Medulla oblongata (tissue), 1 donor: ENCODE measurements around the gene FLNB.
"Not testable (repeated sequence)": the region's sequence is repeated elsewhere in the genome, so short reads cannot be mapped to it uniquely, and the experiment has no call there.

Source experiments
- DNase-seq: peaks from one replicate; pipeline ENCODE4 v3.0.0-alpha.2; 2015; ENCODE audit errors: extremely low spot score

The FLNB gene

DNA sequence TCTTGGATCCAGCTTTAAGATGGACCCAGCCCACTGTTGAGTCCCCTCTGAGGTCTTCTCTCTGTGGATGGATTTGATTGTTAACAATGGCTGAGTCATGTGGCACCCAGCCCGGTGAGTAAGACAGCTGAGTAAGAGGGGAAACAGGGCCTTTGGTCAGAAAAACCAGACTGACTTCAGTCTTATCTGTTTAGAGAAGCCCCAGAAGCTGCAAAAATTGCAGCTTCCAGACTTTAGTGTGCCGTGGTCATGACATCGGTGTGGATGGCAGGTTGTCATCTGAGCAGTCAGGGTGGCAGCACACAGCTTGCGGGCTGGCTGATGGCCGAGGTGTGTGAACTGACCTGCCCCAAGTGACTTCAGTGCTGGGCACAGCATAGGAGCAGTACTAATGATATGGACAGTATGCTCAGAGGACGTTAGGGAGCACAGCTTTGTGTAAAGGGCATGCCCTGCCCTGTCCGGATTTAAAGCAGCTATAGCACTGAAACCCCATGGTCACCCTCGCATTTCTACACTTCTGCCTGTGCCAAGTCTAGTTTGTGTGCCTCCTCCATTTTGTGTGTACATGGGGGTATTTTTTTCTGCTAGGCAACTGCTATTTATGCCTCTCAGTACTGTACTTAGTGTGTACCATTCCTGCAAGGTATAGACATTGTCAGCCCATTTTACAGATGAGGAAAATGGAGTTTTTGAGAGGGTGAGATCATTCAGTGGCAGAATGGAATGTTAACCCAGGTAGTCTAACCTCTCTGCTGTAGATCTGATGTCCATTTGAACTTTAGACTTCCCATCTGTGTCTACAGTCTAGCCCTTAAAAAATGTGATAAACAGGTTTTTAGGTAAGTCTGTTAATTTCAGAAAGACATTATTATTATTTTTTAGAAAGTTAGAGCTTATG is 44.4 kb downstream of the FLNB start:
- DNase-seq, result peak; percentile 75

GRCh38 chr3:58054652-58055051 is 46.4 kb downstream of the FLNB start:
- no peak for DNase-seq

DNA sequence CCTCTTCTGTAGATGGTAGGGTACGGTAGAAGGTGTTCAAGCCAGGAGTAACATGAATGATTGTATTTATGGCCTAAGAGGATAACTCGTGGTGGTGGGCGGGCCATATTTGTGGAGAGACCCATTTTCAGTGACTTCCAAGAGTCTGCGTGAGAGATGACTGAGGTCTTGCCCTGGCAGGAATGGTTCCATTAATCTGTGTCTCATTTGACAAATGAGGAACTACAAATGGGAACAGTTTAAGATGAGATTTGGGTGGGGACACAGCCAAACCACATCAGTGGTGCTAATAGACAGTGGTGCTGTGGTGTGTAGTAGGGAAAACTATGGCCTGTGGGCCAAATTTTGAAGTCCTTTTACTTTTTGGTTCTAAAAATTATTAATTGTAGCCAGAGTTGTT is 47.1 kb downstream of the FLNB start:
- DNase-seq, result no peak

DNA sequence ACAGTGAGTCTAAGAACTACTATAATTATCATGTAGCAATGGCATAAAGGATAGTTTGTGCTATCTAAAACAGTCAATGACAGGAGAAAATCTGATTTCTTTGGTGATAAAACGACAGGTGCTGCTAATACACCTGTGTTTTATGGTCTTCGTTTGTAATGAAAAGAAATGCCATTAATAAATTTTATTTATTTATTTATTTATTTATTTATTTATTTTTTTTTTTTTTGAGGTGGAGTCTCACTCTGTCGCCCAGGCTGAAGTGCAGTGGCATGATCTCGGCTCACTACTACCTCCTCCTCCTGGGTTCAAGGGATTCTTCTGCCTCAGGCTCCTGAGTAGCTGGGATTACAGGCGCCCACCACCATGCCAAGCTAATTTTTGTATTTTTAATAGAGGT is 47.7 kb downstream of the FLNB start:
- DNase-seq, result not testable (repeated sequence)

- no peak for DNase-seq
These were observed 50.4 kb downstream of the FLNB start for GRCh38 chr3:58058361-58059263.

GRCh38 chr3:58059349-58060321 is 51.4 kb downstream of the FLNB start:
- no peak for DNase-seq

DNA sequence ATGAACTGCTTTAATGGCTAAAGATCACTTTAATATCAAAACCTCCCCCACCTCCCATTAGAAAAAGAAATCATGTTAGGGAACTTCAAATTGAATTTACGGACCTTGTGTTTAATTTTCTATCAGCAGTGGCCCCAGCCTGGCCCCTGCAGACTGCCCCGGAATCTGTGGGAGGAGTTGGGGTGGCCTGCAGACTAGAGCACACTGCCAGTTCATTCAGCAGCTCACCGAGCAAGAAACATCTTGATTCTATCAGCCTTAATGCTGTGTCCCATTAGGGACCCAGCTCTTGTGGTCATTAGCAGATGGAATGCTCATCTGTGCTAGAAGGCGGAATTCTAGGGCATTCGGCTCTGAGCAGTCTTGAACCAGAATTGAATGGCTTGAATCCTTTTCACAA is 54.2 kb downstream of the FLNB start:
- DNase-seq, result no peak

GRCh38 chr3:58063022-58063815 is 55.0 kb downstream of the FLNB start:
- DNase-seq, result no peak

- DNase-seq, result no peak
These were observed 56.9 kb downstream of the FLNB start for GRCh38 chr3:58064923-58065638.

- DNase-seq, result no peak
These were observed 57.5 kb downstream of the FLNB start for GRCh38 chr3:58065700-58066167.

- DNase-seq, result no peak
These were observed 58.6 kb downstream of the FLNB start for GRCh38 chr3:58066842-58067241.

DNA sequence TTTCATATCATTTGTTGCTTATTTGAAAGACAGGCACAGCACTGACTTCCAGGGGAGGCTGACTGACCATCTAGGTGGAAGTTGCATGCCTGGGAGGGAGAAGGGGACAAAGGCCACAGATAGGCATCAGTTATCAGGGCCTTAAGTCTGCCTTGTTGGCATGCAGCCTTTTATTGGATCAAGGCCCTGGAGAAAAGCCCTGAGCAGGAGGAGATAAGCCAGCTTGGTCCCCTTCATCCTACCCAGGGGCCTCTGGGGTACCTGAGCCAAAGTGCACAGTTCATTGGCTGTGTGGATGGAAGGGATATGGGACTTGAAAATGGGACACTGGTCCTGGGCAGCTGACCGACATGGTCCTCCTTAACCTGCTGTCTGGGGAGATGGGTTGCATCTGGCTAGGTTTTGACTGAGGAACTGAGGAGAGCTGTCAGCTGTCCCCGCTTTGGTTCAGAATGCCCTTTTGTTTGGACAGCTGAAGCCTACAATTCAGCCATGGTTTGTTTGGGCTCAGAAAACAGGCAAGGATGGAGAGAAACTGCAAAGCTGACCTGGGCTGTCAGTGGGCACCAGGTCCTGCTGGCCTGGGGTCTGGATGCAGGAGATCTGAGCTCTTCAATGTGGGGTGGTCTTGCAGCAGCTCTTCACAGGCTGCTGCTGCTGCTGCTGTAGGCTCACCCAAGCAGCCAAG is 60.0 kb downstream of the FLNB start:
- DNase-seq, result peak; percentile 68

DNA sequence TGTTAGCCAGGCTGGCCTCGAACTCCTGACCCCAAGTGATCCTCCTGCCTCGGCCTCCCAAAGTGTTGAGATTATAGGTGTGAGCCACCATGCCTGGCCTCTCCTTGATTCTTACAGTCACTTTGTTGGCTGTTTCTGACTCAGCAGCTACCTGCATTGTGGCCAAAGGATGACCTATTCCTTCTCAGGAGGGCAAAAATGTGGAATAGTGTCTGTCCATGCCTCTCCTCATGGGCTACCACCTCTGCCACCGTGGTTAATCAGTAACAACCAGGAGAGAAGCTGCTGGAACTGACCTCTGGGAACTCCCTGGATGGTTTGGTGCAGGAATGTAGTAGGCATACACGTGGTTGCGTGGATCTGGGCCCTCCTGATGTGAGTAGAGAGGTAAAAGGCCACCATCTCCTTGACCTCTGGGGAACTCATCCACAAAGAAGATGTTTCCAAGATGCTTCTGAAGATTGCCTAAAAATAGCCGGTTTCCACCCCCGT is 63.3 kb downstream of the FLNB start:
- no peak for DNase-seq

DNA sequence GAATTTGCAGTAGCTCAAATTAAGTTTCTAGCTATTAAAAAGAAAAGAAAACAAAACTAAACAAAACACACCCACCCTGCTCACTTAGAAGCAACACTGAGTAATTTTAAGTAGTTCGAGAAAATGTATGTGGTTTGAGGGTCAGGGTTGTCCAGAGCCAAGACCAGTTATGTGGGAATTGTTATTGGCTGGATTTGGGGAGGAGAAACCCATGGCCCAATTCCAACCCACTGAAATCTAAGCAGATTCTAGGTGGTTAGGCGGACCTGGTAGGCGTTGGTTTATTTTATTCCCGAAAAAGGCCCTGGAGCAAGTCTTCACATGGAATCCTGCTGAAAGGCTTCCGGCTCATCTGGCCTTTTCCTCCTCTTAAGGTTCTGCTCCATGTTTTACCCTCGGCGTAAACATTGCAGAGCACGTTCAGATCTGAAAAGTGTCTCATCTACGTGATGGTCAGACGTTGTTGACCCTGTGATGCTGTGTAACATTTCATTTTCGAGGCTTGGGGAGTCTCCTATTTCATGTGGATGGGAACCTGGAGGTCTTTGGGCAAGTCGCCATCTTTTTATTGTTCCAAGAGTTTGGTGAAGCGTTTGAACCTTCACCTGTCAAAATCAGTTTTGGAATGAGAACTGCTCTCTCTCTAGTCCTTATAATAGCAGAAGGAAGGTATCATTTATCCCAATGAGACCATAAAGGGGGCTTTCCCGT is 64.0 kb downstream of the FLNB start:
- DNase-seq, result no peak

DNA sequence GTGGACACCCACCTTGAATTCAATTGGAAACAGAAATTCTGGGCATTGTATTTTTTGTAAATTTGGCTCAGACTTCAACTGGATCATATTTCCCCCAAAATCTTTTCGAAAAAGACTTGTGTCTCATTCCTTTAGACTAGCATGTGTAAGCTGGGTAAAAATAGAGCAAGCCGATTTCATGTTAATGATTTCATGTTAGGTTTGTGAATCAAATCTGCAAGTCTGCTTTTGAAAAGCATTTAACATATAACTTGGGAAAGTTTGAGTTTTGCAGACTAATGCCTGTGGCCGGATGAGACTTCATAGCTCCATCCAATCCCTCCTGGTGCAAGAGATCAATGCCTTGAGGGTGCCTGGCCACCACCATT is 64.5 kb downstream of the FLNB start:
- DNase-seq, result no peak

GRCh38 chr3:58073301-58074108 is 65.3 kb downstream of the FLNB start:
- no peak for DNase-seq

- DNase-seq, result no peak
These were observed 66.0 kb downstream of the FLNB start for GRCh38 chr3:58074116-58074715.
